Loucy (cell line): ENCODE data around the gene GAS7.

ENCODE experiments used
- H2AFZ ChIP-seq: fragments of 200-600 bp; sonication (generic); 2 replicates; pipeline ENCODE4 v1.6.0; 2016; ENCODE audit warnings: antibody characterized with exemption, mild to moderate bottlenecking, low read length, moderate library complexity
- H3F3A ChIP-seq: fragments of 200-600 bp; 2 replicates; pipeline ENCODE4 v1.6.0; 2016; ENCODE audit warnings: antibody characterized with exemption, low read depth, mild to moderate bottlenecking
- H3K27me3 ChIP-seq: fragments of 200-600 bp; sonication (generic); 2 replicates; pipeline ENCODE4 v1.6.1; 2014; ENCODE audit warnings: low read length, mild to moderate bottlenecking; ENCODE audit not compliant: insufficient read depth, poor library complexity, severe bottlenecking
- H3K36me3 ChIP-seq: fragments of 200-600 bp; sonication (generic); 2 replicates; pipeline ENCODE4 v1.6.1; 2016; ENCODE audit warnings: low read length; ENCODE audit not compliant: insufficient read depth
- H3K4me1 ChIP-seq: fragments of 200-600 bp; sonication (generic); 2 replicates; pipeline ENCODE4 v1.5.1; 2014; ENCODE audit warnings: low read length, mild to moderate bottlenecking; ENCODE audit not compliant: insufficient read depth, poor library complexity, severe bottlenecking
- H3K4me2 ChIP-seq: fragments of 200-600 bp; sonication (generic); 2 replicates; pipeline ENCODE4 v1.6.0; 2014; ENCODE audit warnings: antibody characterized with exemption, low read length, low read depth, mild to moderate bottlenecking; ENCODE audit not compliant: poor library complexity, severe bottlenecking
- H3K4me3 ChIP-seq: fragments of 200-600 bp; sonication (generic); 2 replicates; pipeline ENCODE4 v1.5.1; 2014; ENCODE audit warnings: low read length, mild to moderate bottlenecking, mixed read lengths; ENCODE audit not compliant: poor library complexity, severe bottlenecking
- H3K79me2 ChIP-seq: fragments of 200-600 bp; sonication (generic); 2 replicates; pipeline ENCODE4 v1.6.1; 2014; ENCODE audit warnings: low read length; ENCODE audit not compliant: insufficient read depth
- H3K9ac ChIP-seq: fragments of 200-600 bp; sonication (generic); 2 replicates; pipeline ENCODE4 v1.6.0; 2014; ENCODE audit warnings: mild to moderate bottlenecking, low read depth, low read length, moderate library complexity; ENCODE audit not compliant: poor library complexity, severe bottlenecking
- H3K9me2 ChIP-seq: fragments of 200-600 bp; sonication (generic); replicated peaks from 2 replicates; pipeline ENCODE4 v1.6.1; 2016; ENCODE audit warnings: low read depth, low read length, mixed read lengths
- H3K9me3 ChIP-seq: fragments of 200-600 bp; sonication (generic); 2 replicates; pipeline ENCODE4 v1.6.1; 2014; ENCODE audit warnings: mild to moderate bottlenecking, antibody characterized with exemption, low read length, low read depth; ENCODE audit not compliant: insufficient read depth
- H4K20me1 ChIP-seq: fragments of 200-600 bp; sonication (generic); 2 replicates; pipeline ENCODE4 v1.6.0; 2014; ENCODE audit warnings: antibody characterized with exemption, low read length, mild to moderate bottlenecking; ENCODE audit not compliant: insufficient read depth, poor library complexity, severe bottlenecking
- EZH2phosphoT487 ChIP-seq: fragments of 200-600 bp; IDR thresholded peaks from 2 replicates; pipeline ENCODE4 v1.6.1; 2018; ENCODE audit warnings: antibody characterized with exemption, mild to moderate bottlenecking, moderate library complexity, borderline replicate concordance
- TF ChIP-seq, protein P1 (sequence below): fragments of 200-600 bp; sonication (generic); conservative IDR thresholded peaks from 2 replicates; pipeline ENCODE4 v1.5.1; 2014; ENCODE audit warnings: mild to moderate bottlenecking, antibody characterized with exemption, low read length

Gene GAS7

DNA sequence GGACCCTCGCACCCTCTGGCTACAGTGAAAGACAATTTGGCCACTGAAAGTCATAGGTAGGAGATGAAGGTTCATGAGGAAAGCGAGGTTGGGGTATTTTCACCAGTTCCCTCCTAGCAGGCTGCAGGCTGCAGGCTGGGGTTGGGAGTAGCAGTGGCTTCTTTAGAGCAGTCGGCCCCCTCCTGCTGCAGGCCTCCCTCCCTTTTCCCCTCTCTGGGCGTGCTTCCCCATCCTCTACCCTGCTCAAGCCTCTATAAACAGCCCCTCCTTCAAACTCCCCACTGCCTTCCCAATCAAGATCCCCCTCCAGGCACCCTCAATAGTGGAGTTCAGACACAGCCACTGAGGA lies 41.8 kb downstream of the GAS7 start:
- H3K27me3 ChIP-seq: no peaks in the 10 kb centered on the region
- peaks cover 51% of the 10 kb centered on the region for H3K4me1 ChIP-seq
- H4K20me1 ChIP-seq: no peaks in the 10 kb centered on the region
- peak overlapping the region; percentile 65 for H3K4me3 ChIP-seq
- H2AFZ ChIP-seq: peak overlapping the region; percentile 13; the same call in 1 of the 2 replicates
- H3K9me3 ChIP-seq: no peaks in the 10 kb centered on the region
- no peaks in the 10 kb centered on the region for H3K9me2 ChIP-seq
- peaks cover 14% of the 10 kb centered on the region; the same call in 1 of the 2 replicates for H3F3A ChIP-seq
- H3K4me2 ChIP-seq: peak overlapping the region; percentile 94
- TF ChIP-seq, protein P1, sequence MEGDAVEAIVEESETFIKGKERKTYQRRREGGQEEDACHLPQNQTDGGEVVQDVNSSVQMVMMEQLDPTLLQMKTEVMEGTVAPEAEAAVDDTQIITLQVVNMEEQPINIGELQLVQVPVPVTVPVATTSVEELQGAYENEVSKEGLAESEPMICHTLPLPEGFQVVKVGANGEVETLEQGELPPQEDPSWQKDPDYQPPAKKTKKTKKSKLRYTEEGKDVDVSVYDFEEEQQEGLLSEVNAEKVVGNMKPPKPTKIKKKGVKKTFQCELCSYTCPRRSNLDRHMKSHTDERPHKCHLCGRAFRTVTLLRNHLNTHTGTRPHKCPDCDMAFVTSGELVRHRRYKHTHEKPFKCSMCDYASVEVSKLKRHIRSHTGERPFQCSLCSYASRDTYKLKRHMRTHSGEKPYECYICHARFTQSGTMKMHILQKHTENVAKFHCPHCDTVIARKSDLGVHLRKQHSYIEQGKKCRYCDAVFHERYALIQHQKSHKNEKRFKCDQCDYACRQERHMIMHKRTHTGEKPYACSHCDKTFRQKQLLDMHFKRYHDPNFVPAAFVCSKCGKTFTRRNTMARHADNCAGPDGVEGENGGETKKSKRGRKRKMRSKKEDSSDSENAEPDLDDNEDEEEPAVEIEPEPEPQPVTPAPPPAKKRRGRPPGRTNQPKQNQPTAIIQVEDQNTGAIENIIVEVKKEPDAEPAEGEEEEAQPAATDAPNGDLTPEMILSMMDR: no peak
- TF ChIP-seq EZH2phosphoT487: no peak
- peak overlapping the region; percentile 89 for H3K9ac ChIP-seq
- H3K79me2 ChIP-seq: peaks cover 78% of the 10 kb centered on the region
- H3K36me3 ChIP-seq: peaks cover 6% of the 10 kb centered on the region; the same call in 1 of the 2 replicates

DNA sequence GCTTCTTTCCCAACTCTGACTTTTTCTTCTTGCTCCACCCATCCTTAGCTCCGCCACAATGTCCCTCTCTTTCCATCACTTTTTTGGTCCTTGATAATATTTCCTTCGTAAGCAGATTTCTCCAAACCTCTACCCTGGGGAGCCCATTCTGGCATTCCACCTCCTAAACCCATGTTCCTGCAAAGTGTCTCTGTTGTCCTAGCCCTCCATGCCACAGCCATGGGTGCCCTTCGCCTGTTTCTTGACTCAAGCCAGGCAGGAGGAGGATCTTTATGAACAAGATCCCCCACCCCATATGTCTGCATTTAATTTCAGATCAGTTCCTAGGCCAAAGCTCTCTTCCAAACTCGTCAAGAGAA lies 42.4 kb downstream of the GAS7 start:
- Histone ChIP-seq H3K9ac (peak overlapping the region; percentile 89), H3K4me2 (peak overlapping the region; percentile 94), H3K4me1 (peaks cover 51% of the 10 kb centered on the region), H3K79me2 (peaks cover 78% of the 10 kb centered on the region), H4K20me1 (no peaks in the 10 kb centered on the region), H2AFZ (no peak overlapping the region), H3F3A (peaks cover 14% of the 10 kb centered on the region; the same call in 1 of the 2 replicates), H3K9me2 (no peaks in the 10 kb centered on the region), H3K9me3 (no peaks in the 10 kb centered on the region), H3K36me3 (peaks cover 3% of the 10 kb centered on the region; the same call in 1 of the 2 replicates), H3K4me3 (peak overlapping the region; percentile 65), H3K27me3 (no peaks in the 10 kb centered on the region)
- TF ChIP-seq EZH2phosphoT487: no peak
- TF ChIP-seq, protein P1: no peak

DNA sequence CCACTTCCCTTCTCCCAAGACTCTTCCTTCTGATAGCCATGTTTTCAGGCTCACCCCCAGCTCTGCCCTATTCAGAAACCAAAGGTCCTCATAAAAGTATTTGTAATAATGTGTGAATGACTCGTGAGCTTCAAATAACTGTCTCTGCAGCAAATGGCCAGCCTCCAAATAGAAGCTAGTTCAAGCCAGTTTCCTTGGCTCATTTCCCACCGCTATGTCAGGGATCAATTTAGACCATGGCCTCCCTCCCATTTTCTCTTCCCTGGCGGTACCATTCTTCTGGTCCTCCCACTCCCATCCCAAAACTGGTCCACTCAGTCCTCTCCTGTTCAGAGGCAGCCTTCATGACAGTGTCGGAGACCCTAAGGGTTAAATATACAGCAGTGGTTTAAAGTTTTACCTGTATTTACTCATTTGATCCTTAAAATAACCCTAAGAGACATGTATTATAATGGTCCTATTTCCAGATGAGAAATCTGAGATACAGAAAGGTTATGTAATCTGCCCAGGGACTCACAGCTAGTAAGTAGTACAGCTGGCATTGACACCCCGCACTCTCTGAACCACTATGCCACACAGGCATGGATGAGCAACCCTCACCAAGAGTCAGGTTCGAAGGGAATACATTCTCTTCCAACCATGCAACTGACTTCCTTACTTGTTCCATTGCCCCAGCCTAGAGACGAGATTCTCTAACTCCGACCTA lies 42.9 kb downstream of the GAS7 start:
- Histone ChIP-seq H3K36me3 (no peaks in the 10 kb centered on the region), H2AFZ (no peak overlapping the region), H3K9me3 (no peaks in the 10 kb centered on the region), H3K4me3 (peak overlapping the region; percentile 65), H3K4me2 (peak overlapping the region; percentile 94), H3F3A (peaks cover 14% of the 10 kb centered on the region; the same call in 1 of the 2 replicates), H3K79me2 (peaks cover 78% of the 10 kb centered on the region), H3K9me2 (no peaks in the 10 kb centered on the region), H3K9ac (peak overlapping the region; percentile 89), H3K4me1 (peaks cover 54% of the 10 kb centered on the region), H4K20me1 (no peaks in the 10 kb centered on the region), H3K27me3 (no peaks in the 10 kb centered on the region)
- TF ChIP-seq, protein P1: no peak
- no peak for TF ChIP-seq EZH2phosphoT487
